ENCODE data around the gene SELP. TPM values are rescaled to one million over a fixed set of nuclear protein-coding genes. Genes with fewer than 3 reads are reported as not detected.
A peak's percentile ranks its signal among the peaks of the same experiment; 100 is the strongest.

SELP gene
- total RNA-seq, 1 donor from 2014 or later, result 0.65 TPM

DNA sequence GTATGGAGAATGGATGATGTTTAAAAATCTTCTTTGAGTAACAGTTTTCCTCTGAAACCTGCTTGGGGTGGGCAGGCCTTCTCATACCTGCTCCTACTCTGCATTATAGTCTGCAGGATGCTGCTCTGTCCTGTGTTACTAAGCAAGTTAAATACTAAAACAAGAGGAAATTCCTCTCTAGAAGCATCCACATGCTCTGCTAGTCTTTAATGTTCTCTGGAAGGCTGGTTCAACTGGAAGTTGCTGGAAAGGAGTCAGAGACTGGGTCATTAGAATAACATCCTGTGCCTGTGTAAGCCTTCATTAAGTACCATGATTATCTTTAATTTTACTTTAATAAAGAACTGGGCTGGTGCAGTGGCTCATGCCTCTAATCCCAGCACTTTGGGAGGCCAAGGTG is 5.8 kb downstream of the SELP start:
- TF ChIP-seq, protein P1, sequence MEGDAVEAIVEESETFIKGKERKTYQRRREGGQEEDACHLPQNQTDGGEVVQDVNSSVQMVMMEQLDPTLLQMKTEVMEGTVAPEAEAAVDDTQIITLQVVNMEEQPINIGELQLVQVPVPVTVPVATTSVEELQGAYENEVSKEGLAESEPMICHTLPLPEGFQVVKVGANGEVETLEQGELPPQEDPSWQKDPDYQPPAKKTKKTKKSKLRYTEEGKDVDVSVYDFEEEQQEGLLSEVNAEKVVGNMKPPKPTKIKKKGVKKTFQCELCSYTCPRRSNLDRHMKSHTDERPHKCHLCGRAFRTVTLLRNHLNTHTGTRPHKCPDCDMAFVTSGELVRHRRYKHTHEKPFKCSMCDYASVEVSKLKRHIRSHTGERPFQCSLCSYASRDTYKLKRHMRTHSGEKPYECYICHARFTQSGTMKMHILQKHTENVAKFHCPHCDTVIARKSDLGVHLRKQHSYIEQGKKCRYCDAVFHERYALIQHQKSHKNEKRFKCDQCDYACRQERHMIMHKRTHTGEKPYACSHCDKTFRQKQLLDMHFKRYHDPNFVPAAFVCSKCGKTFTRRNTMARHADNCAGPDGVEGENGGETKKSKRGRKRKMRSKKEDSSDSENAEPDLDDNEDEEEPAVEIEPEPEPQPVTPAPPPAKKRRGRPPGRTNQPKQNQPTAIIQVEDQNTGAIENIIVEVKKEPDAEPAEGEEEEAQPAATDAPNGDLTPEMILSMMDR (IDR thresholded peaks at IDR 0.05; ENCODE audit: unreplicated experiment), result no peak
- Mint-ChIP-seq H3K27ac (no peak overlapping the region), H3K36me3 (no peaks in the 10 kb centered on the region), H3K9me3 (no peaks in the 10 kb centered on the region), H3K27me3 (ENCODE audit: low read depth) (no peaks in the 10 kb centered on the region), H3K4me3 (no peak overlapping the region), H3K4me1 (no peaks in the 10 kb centered on the region)
- no peak for DNase-seq (ENCODE audit: low spot score in 2 of 2, unreplicated experiment in 2 of 2)

DNA sequence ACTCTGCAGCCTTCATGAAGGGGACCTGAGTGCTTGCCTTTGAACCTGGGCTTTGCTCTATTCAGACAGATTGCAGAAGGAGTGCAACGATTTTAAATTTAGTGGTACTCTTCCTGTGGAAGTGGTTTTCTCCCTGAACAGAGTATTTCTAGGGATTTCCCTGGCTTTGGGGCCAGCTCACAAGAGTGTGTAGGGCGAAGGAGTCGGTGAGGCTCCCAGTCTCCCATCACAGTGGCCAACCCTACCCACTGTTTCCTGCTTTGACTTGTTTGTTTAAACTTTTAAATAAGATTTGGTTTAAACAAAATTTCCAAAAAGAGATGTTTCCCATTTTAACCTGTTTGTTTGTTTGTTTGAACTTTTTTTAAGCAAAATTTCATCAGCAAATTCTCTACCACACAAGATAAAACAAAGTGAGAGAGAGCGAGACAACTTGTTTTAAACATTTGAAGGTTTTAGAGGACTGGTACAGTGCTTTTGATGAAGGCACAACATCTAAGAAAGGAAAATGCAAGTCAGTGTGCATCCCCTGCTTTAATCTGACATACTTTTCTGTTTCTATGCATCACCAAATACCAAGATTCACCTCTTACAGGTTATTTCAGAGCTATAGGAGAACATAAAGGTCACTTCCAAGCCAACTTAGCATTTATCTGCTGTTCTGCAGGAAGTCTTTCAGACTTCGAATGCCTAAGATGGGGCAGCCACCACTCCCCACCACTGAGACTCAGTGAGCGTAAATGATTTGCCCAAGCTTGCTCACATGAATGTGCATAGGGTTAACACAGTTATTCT is 6.6 kb downstream of the SELP start:
- no peaks in the 10 kb centered on the region for H3K4me1 Mint-ChIP-seq

DNA sequence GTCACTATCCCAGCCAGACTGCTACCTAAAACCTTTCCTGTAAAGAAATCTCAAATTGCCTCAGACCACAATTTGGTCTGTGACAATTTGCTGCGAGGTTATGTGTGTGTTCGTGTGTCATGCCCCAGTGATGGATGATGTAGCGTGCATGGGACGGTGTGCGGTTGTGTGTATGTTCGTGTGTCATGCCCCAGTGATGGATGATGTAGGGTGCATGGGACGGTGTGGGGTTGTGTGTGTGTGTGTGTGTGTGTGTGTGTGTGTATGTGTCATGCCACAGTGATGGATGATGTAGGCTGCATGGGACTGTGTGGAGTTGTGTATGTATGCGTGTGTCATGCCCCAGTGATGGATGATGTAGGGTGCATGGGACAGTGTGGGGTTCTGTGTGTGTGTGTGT is 9.4 kb downstream of the SELP start:
- Mint-ChIP-seq H3K9me3 (no peaks in the 10 kb centered on the region), H3K4me3 (no peak overlapping the region), H3K36me3 (no peaks in the 10 kb centered on the region), H3K27ac (no peak overlapping the region), H3K4me1 (peaks cover 8% of the 10 kb centered on the region), H3K27me3 (ENCODE audit: low read depth) (no peaks in the 10 kb centered on the region)
- no peak for DNase-seq (ENCODE audit: low spot score in 2 of 2, unreplicated experiment in 2 of 2)
- TF ChIP-seq, protein P1 (IDR thresholded peaks at IDR 0.05; ENCODE audit: unreplicated experiment), result no peak

More for the DNA sequence above, 6.6 kb downstream of the SELP start:
- DNase-seq (ENCODE audit: low spot score in 2 of 2, unreplicated experiment in 2 of 2), result no peak
- Mint-ChIP-seq H3K27me3 (ENCODE audit: low read depth) (no peaks in the 10 kb centered on the region), H3K36me3 (no peaks in the 10 kb centered on the region), H3K4me3 (no peak overlapping the region), H3K27ac (no peak overlapping the region), H3K9me3 (no peaks in the 10 kb centered on the region)
- TF ChIP-seq, protein P1 (IDR thresholded peaks at IDR 0.05; ENCODE audit: unreplicated experiment), result no peak

DNA sequence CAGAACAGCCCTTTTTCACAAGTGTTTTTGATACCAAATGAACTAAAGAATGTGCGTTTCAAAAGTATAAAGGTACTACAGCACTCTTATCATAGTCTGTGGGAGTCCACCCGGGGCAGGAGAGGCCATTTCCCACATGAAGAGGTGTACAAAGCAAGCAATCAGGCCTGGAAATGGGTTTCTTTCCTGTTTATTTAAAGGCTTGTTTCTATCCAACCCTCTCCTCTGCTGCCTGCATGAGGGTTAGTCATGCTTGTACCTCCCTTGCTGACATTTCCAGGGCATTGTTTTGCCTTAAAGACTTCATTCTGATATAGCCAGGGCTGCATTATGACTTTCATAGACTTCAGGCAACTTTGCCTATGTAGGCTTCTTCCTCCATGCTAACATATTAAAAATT is 11.6 kb downstream of the SELP start:
- Mint-ChIP-seq H3K4me3 (no peak overlapping the region), H3K27ac (no peak overlapping the region), H3K9me3 (no peaks in the 10 kb centered on the region), H3K36me3 (no peaks in the 10 kb centered on the region), H3K4me1 (peaks cover 12% of the 10 kb centered on the region), H3K27me3 (ENCODE audit: low read depth) (no peaks in the 10 kb centered on the region)
- no peak for DNase-seq (ENCODE audit: low spot score in 2 of 2, unreplicated experiment in 2 of 2)
- TF ChIP-seq, protein P1 (IDR thresholded peaks at IDR 0.05; ENCODE audit: unreplicated experiment), result no peak

DNA sequence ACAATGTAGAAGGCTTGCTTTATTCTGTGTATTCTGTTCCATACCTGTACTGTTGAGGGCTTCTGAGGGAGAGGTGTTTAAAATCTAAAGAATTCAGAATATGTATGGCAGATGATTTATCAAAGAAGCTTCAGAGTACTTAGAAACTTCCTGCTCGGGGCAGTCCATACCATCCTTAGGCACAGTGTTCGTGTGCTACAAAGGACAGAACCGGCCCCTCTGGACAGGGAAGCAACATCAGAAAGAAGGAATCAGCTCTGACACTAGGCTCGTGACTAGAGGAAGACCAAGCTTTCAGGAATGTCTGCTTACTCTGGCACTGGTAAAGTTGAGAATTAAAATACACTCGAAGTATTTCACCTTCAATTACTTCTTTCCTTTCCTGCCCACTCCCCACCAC is 14.1 kb downstream of the SELP start:
- no peaks in the 10 kb centered on the region for H3K36me3 Mint-ChIP-seq
- DNase-seq (ENCODE audit: low spot score in 2 of 2, unreplicated experiment in 2 of 2), result no peak
- peak overlapping the region; percentile 88 for H3K27ac Mint-ChIP-seq
- H3K4me3 Mint-ChIP-seq, result no peak overlapping the region
- H3K4me1 Mint-ChIP-seq, result peaks cover 16% of the 10 kb centered on the region
- TF ChIP-seq, protein P1 (IDR thresholded peaks at IDR 0.05; ENCODE audit: unreplicated experiment), result no peak
- H3K9me3 Mint-ChIP-seq, result no peaks in the 10 kb centered on the region
- H3K27me3 Mint-ChIP-seq (ENCODE audit: low read depth), result no peaks in the 10 kb centered on the region

All from mesothelial cell of epicardium (in vitro differentiated cells).